Measurements from ENCODE around the gene CDK5RAP3. TPM values are rescaled to one million over a fixed set of nuclear protein-coding genes. Genes with fewer than 3 reads are reported as not detected.
A peak's percentile ranks its signal among the peaks of the same experiment; 100 is the strongest.

Gene CDK5RAP3
- total and polyA plus RNA-seq, 2 of the 13 experiments (the other 11 are each of a cell fraction or from before 2014, with no cell fraction given), result 128 to 154 TPM

GRCh38 chr17:47941246-47942095 lies 29.4 kb upstream of the CDK5RAP3 start, which contains the start of gene PNPO (continued):
- TF ChIP-seq LRRFIP1 (CRISPR knock-in tag; conservative IDR thresholded peaks at IDR 0.05), result no peak
- peak; percentile 81 for TF ChIP-seq HINFP (CRISPR knock-in tag; IDR thresholded peaks at IDR 0.05; ENCODE audit: low read depth)
- peak; percentile 92 for TF ChIP-seq ZNF274 (CRISPR knock-in tag; IDR thresholded peaks at IDR 0.05)
- peak; percentile 93; the same call in 1 of the 2 replicates for TF ChIP-seq PRMT3 (CRISPR knock-in tag; IDR thresholded peaks at IDR 0.05; ENCODE audit: borderline replicate concordance, low read depth)
- TF ChIP-seq CENPX (CRISPR knock-in tag; IDR thresholded peaks at IDR 0.05), result no peak
- peak; percentile 95; the same call in 1 of the 2 replicates for TF ChIP-seq SNAI1 (CRISPR knock-in tag; IDR thresholded peaks at IDR 0.05; ENCODE audit: borderline replicate concordance)
- TF ChIP-seq MAX (IDR thresholded peaks at IDR 0.05), result peak; percentile 100
- no peak for TF ChIP-seq NFE2 (CRISPR knock-in tag; IDR thresholded peaks at IDR 0.05)
- TF ChIP-seq GABPB1 (CRISPR knock-in tag; IDR thresholded peaks at IDR 0.05), result peak; percentile 91
- TF ChIP-seq EHMT2 (IDR thresholded peaks at IDR 0.05; ENCODE audit: borderline replicate concordance, low read depth, low read length), result peak; percentile 81; the same call in 1 of the 2 replicates
- TF ChIP-seq ZNF3 (CRISPR knock-in tag; IDR thresholded peaks at IDR 0.05), result no peak
- TF ChIP-seq ZNF800 (CRISPR knock-in tag; IDR thresholded peaks at IDR 0.05), result peak; percentile 97
- TF ChIP-seq KLF11 (CRISPR knock-in tag; IDR thresholded peaks at IDR 0.05), result no peak
- TF ChIP-seq ZKSCAN8 (CRISPR knock-in tag; IDR thresholded peaks at IDR 0.05; ENCODE audit: borderline replicate concordance), result peak; percentile 64; the same call in 1 of the 2 replicates
- peak; percentile 98 for TF ChIP-seq TFDP2 (CRISPR knock-in tag; IDR thresholded peaks at IDR 0.05)
- TF ChIP-seq ZNF547 (CRISPR knock-in tag; IDR thresholded peaks at IDR 0.05), result peak; percentile 98
- TF ChIP-seq ZBTB42 (CRISPR knock-in tag; IDR thresholded peaks at IDR 0.05), result peak; percentile 90; the same call in 1 of the 2 replicates
- TF ChIP-seq ETV5 (CRISPR knock-in tag; IDR thresholded peaks at IDR 0.05; ENCODE audit: borderline replicate concordance), result peak; percentile 14; the same call in 1 of the 2 replicates
- TF ChIP-seq KLF9 (CRISPR knock-in tag; IDR thresholded peaks at IDR 0.05; ENCODE audit: low read depth), result peak; percentile 88
- TF ChIP-seq RAD21 (CRISPR knock-in tag; IDR thresholded peaks at IDR 0.05), result peak; percentile 69
- no peak for TF ChIP-seq KLF13 (CRISPR knock-in tag; IDR thresholded peaks at IDR 0.05)
- TF ChIP-seq KDM3A (CRISPR knock-in tag; IDR thresholded peaks at IDR 0.05; ENCODE audit: low read depth), result peak; percentile 71; the same call in 1 of the 2 replicates
- no peak for TF ChIP-seq ZNF101 (CRISPR knock-in tag; IDR thresholded peaks at IDR 0.05; ENCODE audit: borderline replicate concordance, low read depth)
